ENCODE results near the gene MEGF8.
A peak's percentile ranks its signal among the peaks of the same experiment; 100 is the strongest.

DNA sequence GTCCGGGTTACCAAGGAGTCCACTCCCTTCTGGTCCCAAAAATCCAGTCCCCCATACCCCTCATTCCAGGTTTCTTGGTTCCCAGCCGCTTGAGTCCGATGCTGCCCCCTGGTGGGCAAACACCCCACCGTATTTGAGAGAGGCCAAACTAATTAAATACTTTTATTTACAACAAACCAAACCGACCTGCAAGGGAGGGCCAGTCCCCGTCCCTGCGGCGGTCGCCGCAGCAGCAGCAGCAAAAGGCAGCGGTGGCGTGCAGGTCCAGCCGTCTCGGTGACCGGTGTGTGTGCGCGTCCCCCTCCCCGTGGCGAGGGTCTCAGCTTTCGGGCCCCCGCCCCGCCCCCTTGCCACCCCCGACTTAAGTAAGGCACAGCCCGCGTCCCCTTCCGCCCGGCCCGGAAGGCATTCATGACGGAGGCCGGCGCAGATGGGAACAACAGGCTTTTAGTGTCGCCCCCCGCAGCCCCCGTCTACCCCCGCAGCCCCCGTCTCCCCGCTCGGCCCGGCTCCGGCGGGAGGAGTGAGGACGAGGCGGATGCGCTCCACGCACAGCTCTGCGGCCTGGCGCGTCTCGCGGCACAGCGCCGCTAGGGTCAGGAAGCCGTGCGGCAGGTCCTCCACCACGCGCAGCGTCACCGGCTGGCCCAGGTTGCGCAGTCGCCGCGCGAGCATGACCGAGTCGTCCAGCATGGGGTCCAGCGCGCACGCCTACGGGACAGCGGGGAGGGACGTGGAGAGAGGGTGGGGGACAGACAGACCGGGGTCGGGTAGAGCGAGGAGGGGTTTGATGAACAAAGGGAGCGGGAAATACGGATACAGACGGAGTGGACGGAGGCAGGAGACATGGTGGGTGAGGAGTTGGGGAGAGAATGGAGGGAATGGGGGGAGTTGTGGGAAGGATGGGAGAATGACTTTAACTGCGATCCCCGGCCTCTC, 76.2 kb downstream of the MEGF8 start:
- no peak for TF ChIP-seq NFIC (IDR thresholded peaks at IDR 0.05)
- TF ChIP-seq, protein P1, sequence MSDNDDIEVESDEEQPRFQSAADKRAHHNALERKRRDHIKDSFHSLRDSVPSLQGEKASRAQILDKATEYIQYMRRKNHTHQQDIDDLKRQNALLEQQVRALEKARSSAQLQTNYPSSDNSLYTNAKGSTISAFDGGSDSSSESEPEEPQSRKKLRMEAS (IDR thresholded peaks at IDR 0.05), result peak; percentile 76
- no peak for TF ChIP-seq TAF1 (IDR thresholded peaks at IDR 0.05; ENCODE audit: low read depth)
- no peak for TF ChIP-seq YY1 (IDR thresholded peaks at IDR 0.05; ENCODE audit: low read depth)
- TF ChIP-seq, protein P2, sequence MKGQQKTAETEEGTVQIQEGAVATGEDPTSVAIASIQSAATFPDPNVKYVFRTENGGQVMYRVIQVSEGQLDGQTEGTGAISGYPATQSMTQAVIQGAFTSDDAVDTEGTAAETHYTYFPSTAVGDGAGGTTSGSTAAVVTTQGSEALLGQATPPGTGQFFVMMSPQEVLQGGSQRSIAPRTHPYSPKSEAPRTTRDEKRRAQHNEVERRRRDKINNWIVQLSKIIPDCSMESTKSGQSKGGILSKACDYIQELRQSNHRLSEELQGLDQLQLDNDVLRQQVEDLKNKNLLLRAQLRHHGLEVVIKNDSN (IDR thresholded peaks at IDR 0.05), result no peak
- TF ChIP-seq TCF12 (IDR thresholded peaks at IDR 0.05; ENCODE audit: low read depth), result no peak; the same call in 1 of the 2 replicates
- TF ChIP-seq RAD21 (IDR thresholded peaks at IDR 0.05; ENCODE audit: low read depth), result peak; percentile 52
- TF ChIP-seq, protein P3, sequence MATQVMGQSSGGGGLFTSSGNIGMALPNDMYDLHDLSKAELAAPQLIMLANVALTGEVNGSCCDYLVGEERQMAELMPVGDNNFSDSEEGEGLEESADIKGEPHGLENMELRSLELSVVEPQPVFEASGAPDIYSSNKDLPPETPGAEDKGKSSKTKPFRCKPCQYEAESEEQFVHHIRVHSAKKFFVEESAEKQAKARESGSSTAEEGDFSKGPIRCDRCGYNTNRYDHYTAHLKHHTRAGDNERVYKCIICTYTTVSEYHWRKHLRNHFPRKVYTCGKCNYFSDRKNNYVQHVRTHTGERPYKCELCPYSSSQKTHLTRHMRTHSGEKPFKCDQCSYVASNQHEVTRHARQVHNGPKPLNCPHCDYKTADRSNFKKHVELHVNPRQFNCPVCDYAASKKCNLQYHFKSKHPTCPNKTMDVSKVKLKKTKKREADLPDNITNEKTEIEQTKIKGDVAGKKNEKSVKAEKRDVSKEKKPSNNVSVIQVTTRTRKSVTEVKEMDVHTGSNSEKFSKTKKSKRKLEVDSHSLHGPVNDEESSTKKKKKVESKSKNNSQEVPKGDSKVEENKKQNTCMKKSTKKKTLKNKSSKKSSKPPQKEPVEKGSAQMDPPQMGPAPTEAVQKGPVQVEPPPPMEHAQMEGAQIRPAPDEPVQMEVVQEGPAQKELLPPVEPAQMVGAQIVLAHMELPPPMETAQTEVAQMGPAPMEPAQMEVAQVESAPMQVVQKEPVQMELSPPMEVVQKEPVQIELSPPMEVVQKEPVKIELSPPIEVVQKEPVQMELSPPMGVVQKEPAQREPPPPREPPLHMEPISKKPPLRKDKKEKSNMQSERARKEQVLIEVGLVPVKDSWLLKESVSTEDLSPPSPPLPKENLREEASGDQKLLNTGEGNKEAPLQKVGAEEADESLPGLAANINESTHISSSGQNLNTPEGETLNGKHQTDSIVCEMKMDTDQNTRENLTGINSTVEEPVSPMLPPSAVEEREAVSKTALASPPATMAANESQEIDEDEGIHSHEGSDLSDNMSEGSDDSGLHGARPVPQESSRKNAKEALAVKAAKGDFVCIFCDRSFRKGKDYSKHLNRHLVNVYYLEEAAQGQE (IDR thresholded peaks at IDR 0.05; ENCODE audit: low read depth), result no peak
- no peak for TF ChIP-seq EGR1 (IDR thresholded peaks at IDR 0.05)
- TF ChIP-seq EP300 (IDR thresholded peaks at IDR 0.05; ENCODE audit: borderline replicate concordance), result no peak
- no peak for TF ChIP-seq CREB1 (IDR thresholded peaks at IDR 0.05; ENCODE audit: low read depth)

Measured in Ishikawa (cell line).